K562 (cell line): ENCODE data around the gene DCP2. TPM values are rescaled to one million over a fixed set of nuclear protein-coding genes. Genes with fewer than 3 reads are reported as not detected.

Experiments used
- ATAC-seq: fragments of 200-7000 bp; cut with Tn5 transposase; 3 replicates; pipeline ENCODE4 v1.9.1; 2020; ENCODE audit warnings: moderate library complexity
- BruUV-seq: library from RNA; stranded (reverse); fragments of 400-500 nt; replicated peaks from 2 replicates; lab custom pipeline; 2021; lab: Mats Ljungman, UMichigan
- CTCF ChIA-PET: fragments of 300-600 bp; formaldehyde crosslinking; extraction: SDS; loops from one replicate; lab custom pipeline; 2021; ENCODE audit warnings: low intra/inter-chr PET ratio; lab: Yijun Ruan, JAX
- POLR2A ChIA-PET: fragments of 300-600, 350-650 bp; sonication (Branson Sonifier 250); formaldehyde crosslinking; extraction: SDS; loops from one replicate; lab custom pipeline; 2021; ENCODE audit warnings: antibody characterized with exemption, inconsistent platforms; lab: Yijun Ruan, JAX
- DNase-seq, 4 experiments: peaks; one replicate each; pipeline versions ENCODE4 v3.0.0 to v3.0.0-alpha.2; 2011 to 2018; ENCODE audit warnings: low spot score in 3 of 4, mixed read lengths in 3 of 4; ENCODE audit errors: extremely low read depth in 1 of 4
- FAIRE-seq: peaks from 2 replicates; lab custom pipeline; 2011; peaks lifted over from hg19 to GRCh38; lab: Jason Lieb, UNC
- H2AFZ ChIP-seq: 2 replicates; pipeline ENCODE4 v1.6.0; 2011; ENCODE audit warnings: low read depth, low read length, control low read depth, inconsistent platforms
- H3K27ac ChIP-seq: fragments of 200-600 bp; 3 replicates; pipeline ENCODE4 v1.8.0; 2011; ENCODE audit warnings: low read depth, mild to moderate bottlenecking, control low read depth, inconsistent platforms, low read length, moderate library complexity, mixed read lengths; ENCODE audit errors: extremely low read depth
- H3K27me3 ChIP-seq, 2 experiments: fragments of 300-600 bp in 1 of 2; 2 replicates in 1 of 2; 3 replicates in 1 of 2; pipeline versions ENCODE4 v1.6.0 to v1.8.0; 2011; ENCODE audit warnings: inconsistent platforms in 2 of 2, low read length in 2 of 2, mild to moderate bottlenecking in 1 of 2, mixed read lengths in 1 of 2, moderate library complexity in 1 of 2; ENCODE audit not compliant: control insufficient read depth in 2 of 2, insufficient read depth in 2 of 2
- H3K36me3 ChIP-seq: fragments of 300-600 bp; 3 replicates; pipeline ENCODE4 v1.8.0; 2011; ENCODE audit warnings: mild to moderate bottlenecking, low read length, inconsistent platforms; ENCODE audit not compliant: control insufficient read depth, insufficient read depth
- H3K4me1 ChIP-seq, 2 experiments: fragments of 200-600 bp in 1 of 2; replicated peaks in 1 of 2; 2 replicates in 1 of 2; 3 replicates in 1 of 2; pipeline versions ENCODE4 v1.5.1 to v1.8.0; 2011; ENCODE audit warnings: inconsistent platforms in 2 of 2, low read length in 2 of 2, mild to moderate bottlenecking in 1 of 2, mixed read lengths in 1 of 2, moderate library complexity in 1 of 2; ENCODE audit not compliant: control insufficient read depth in 2 of 2, insufficient read depth in 2 of 2
- H3K4me2 ChIP-seq: 2 replicates; pipeline ENCODE4 v1.6.1; 2011; ENCODE audit warnings: low read length, control low read depth, inconsistent platforms, mixed read lengths; ENCODE audit not compliant: insufficient read depth
- H3K4me3 ChIP-seq: fragments of 200-600 bp; sonication (generic), shearing (Covaris generic); 2 replicates; pipeline ENCODE4 v1.5.1; 2016; ENCODE audit warnings: control low read depth, inconsistent platforms
- H3K79me2 ChIP-seq: fragments of 200-600 bp; 3 replicates; pipeline ENCODE4 v1.8.0; 2011; ENCODE audit warnings: low read length, inconsistent platforms; ENCODE audit not compliant: control insufficient read depth, insufficient read depth
- H3K9ac ChIP-seq, 2 experiments: 2 replicates each; pipeline versions ENCODE4 v1.6.0 to v1.6.1; 2011; ENCODE audit warnings: low read depth in 2 of 2, low read length in 2 of 2, control low read depth in 1 of 2, inconsistent platforms in 1 of 2, mild to moderate bottlenecking in 1 of 2, mixed read lengths in 1 of 2; ENCODE audit not compliant: insufficient read depth in 1 of 2
- H3K9me1 ChIP-seq: one replicate; pipeline ENCODE4 v1.6.0; 2011; ENCODE audit warnings: inconsistent platforms, mild to moderate bottlenecking, low read length, moderate library complexity; ENCODE audit not compliant: control insufficient read depth, insufficient read depth
- H3K9me3 ChIP-seq: replicated peaks from 2 replicates; pipeline ENCODE4 v1.5.1; 2011; ENCODE audit warnings: low read depth, low read length, inconsistent platforms; ENCODE audit not compliant: control insufficient read depth, insufficient read depth
- H4K20me1 ChIP-seq: replicated peaks from 2 replicates; pipeline ENCODE4 v1.6.1; 2011; ENCODE audit warnings: low read length, inconsistent platforms, mixed read lengths; ENCODE audit not compliant: control insufficient read depth, insufficient read depth
- C11orf30 ChIP-seq: fragments of 450-650 bp; IDR thresholded peaks from 2 replicates; pipeline ENCODE4 v1.6.1; 2016; ENCODE audit warnings: low read depth, mild to moderate bottlenecking
- ELF2 ChIP-seq: fragments of 250-450 bp; sonication (Bioruptor Pico); IDR thresholded peaks from 2 replicates; pipeline ENCODE4 v1.5.0; 2021; ENCODE audit warnings: mild to moderate bottlenecking
- FOXK2 ChIP-seq, 2 experiments: fragments of 450-650 bp; IDR thresholded peaks in 1 of 2; conservative IDR thresholded peaks in 1 of 2; 2 replicates each; pipeline ENCODE4 v1.6.1; 2016; ENCODE audit warnings: low read depth in 2 of 2, mild to moderate bottlenecking in 1 of 2
- MAFG ChIP-seq: fragments of 450-650 bp; conservative IDR thresholded peaks from 2 replicates; pipeline ENCODE4 v1.6.1; 2016; ENCODE audit warnings: missing genetic modification characterization, missing compliant biosample characterization
- MBD1 ChIP-seq: fragments of 250-450 bp; sonication (Bioruptor Pico); IDR thresholded peaks from 2 replicates; pipeline ENCODE4 v1.8.0; 2022; ENCODE audit warnings: inconsistent platforms
- MCM3 ChIP-seq: fragments of 450-650 bp; IDR thresholded peaks from 2 replicates; pipeline ENCODE4 v1.6.1; 2016
- MEF2D ChIP-seq: conservative IDR thresholded peaks from 2 replicates; pipeline ENCODE4 v1.6.1; 2016; ENCODE audit warnings: low read depth, missing genetic modification characterization, missing compliant biosample characterization
- NFE2 ChIP-seq: IDR thresholded peaks from 2 replicates; pipeline ENCODE4 v1.6.1; 2014; ENCODE audit warnings: antibody characterized with exemption, low read depth
- NFE2L1 ChIP-seq: fragments of 450-650 bp; IDR thresholded peaks from 2 replicates; pipeline ENCODE4 v1.6.1; 2016; ENCODE audit warnings: missing genetic modification characterization, low read depth, mild to moderate bottlenecking, missing compliant biosample characterization, moderate library complexity, borderline replicate concordance
- POLR2G ChIP-seq: fragments of 200-400 bp; formaldehyde crosslinking; IDR thresholded peaks from 2 replicates; pipeline ENCODE4 v1.6.1; 2017; ENCODE audit warnings: low read depth, mild to moderate bottlenecking, antibody characterized with exemption, low read length, moderate library complexity
- RCOR1 ChIP-seq, 2 experiments: IDR thresholded peaks; 2 replicates each; pipeline ENCODE4 v1.6.1; 2012; ENCODE audit warnings: low read depth in 2 of 2, low read length in 2 of 2, borderline replicate concordance in 1 of 2, improper control_type of control experiment in 1 of 2
- RERE ChIP-seq: sonication (generic); formaldehyde crosslinking; IDR thresholded peaks from 2 replicates; pipeline ENCODE4 v1.8.0; 2023; ENCODE audit warnings: missing genetic modification reagents, mild to moderate bottlenecking, borderline replicate concordance
- TBP ChIP-seq: optimal IDR thresholded peaks from 2 replicates; pipeline ENCODE3; 2011; ENCODE audit warnings: low read depth, low read length, improper control_type of control experiment
- YBX1 ChIP-seq: fragments of 450-650 bp; IDR thresholded peaks from 2 replicates; pipeline ENCODE4 v1.7.1; 2016; ENCODE audit warnings: mild to moderate bottlenecking
- ZBTB7A ChIP-seq: IDR thresholded peaks from 2 replicates; pipeline ENCODE4 v1.6.1; 2011; ENCODE audit warnings: low read depth, mild to moderate bottlenecking, low read length, moderate library complexity, borderline replicate concordance; ENCODE audit not compliant: control insufficient read depth
- WGBS: fragments of 100-300 bp; shearing (Covaris generic); methylation state at CpG from one replicate; pipeline ENCODE4 v1.1.6; 2016; ENCODE audit warnings: low coverage, mixed read lengths; ENCODE audit not compliant: insufficient coverage; ENCODE audit errors: missing lambda C conversion rate; 5-methylcytosine and 5-hydroxymethylcytosine counted together
- in situ Hi-C: fragments of 300-500 bp; cut with MboI; formaldehyde crosslinking; loops from 4 replicates; pipeline ENCODE4 v1.15.0; 2018; ENCODE audit warnings: inconsistent platforms, mixed read lengths
- intact Hi-C: fragments of 100-400 bp; cut with micrococcal nuclease; formaldehyde crosslinking; loops from 2 replicates; pipeline ENCODE4 v1.14.2; 2022
- polyA plus RNA-seq, 8 experiments: library from polyadenylated mRNA; depleted of rRNA in 4 of 8; stranded (reverse) in 5 of 8; unstranded in 3 of 8; fragments of >200 nt; fragmentation: Nextera tagmentation in 2 of 8; fragmentation: Illumina TruSeq in 1 of 8; extraction: Ambion mirVana in 2 of 8; extraction: Trizol in 1 of 8; gene quantifications; 2 replicates each; pipeline versions ENCODE4 v1.2.1 to v1.2.3, GENCODE V29; 2011 to 2014; ENCODE audit warnings: inconsistent platforms in 1 of 8, missing spikeins in 1 of 8
- total RNA-seq, 7 experiments: library from RNA; depleted of rRNA in 6 of 7; stranded (reverse); fragments of >200 nt in 6 of 7; fragmentation: Illumina TruSeq in 2 of 7; extraction: Trizol in 2 of 7; gene quantifications; 2 replicates each; pipeline versions ENCODE4 v1.2.1 to v1.2.3, GENCODE V29; 2011 to 2021; ENCODE audit warnings: low replicate concordance in 1 of 7

The DCP2 gene
- total and polyA plus RNA-seq, 9 of the 15 experiments (the other 6 are each of a cell fraction or from before 2014, with no cell fraction given) = 25.9 to 109 (median 46.7) TPM

- Histone ChIP-seq H3K9ac (peak overlapping the region in 1 of 2 experiments; percentile 75; a peak in 1 of 4 replicates), H3K9me3 (no peaks in the 10 kb centered on the region), H3K79me2 (no peaks in the 10 kb centered on the region), H3K4me3 (no peak overlapping the region), H3K9me1 (no peaks in the 10 kb centered on the region), H4K20me1 (no peaks in the 10 kb centered on the region), H3K4me2 (no peak overlapping the region), H3K27ac (no peak overlapping the region), H3K27me3 (no peaks in the 10 kb centered on the region), H3K36me3 (no peaks in the 10 kb centered on the region), H2AFZ (peak overlapping the region; percentile 47), H3K4me1 (peaks cover 31 to 40% of the 10 kb centered on the region in 2 experiments; a peak in 4 of 5 replicates)
- POLR2A ChIA-PET = interaction anchor here (0.7 to 2.0 kb wide), 4 partner anchors 12 to 32 kb away, joined by 4 to 5 read pairs (median 4); no protein-coding TSS in a partner anchor
- WGBS = 23% methylated on average over 9 of the region's 9 CpGs
- FAIRE-seq (peak; percentile 67), DNase-seq (peak in 2 of 4 experiments; percentile 32 to 54), ATAC-seq (0 out of 3 replicates have a peak, but pooled peaks have one; percentile 10)
- in situ Hi-C loops (no loop called here), intact Hi-C loops (no loop called here)
- CTCF ChIA-PET = no interaction called here
- BruUV-seq = no TSS peak
- TF ChIP-seq C11orf30 = peak; percentile 100
- no peak for TF ChIP-seq RERE (CRISPR knock-in tag)
- TF ChIP-seq ZBTB7A = no peak
- no peak for TF ChIP-seq MCM3
- no peak for TF ChIP-seq MBD1 (CRISPR knock-in tag)
- TF ChIP-seq MAFG = peak; percentile 99
- peak; percentile 72 for TF ChIP-seq NFE2
- no peak for TF ChIP-seq TBP
- 0 out of 4 replicates have a peak, but pooled peaks of 1 of the 2 experiments have one; percentile 14 for TF ChIP-seq FOXK2 (conservative IDR thresholded peaks at IDR 0.05 in 1 of 2, IDR thresholded peaks at IDR 0.05 in 1 of 2; ENCODE audit: low read depth in 2 of 2)
- 0 out of 4 replicates have a peak, but pooled peaks of 1 of the 2 experiments have one; percentile 29 for TF ChIP-seq RCOR1 (IDR thresholded peaks at IDR 0.05; ENCODE audit: borderline replicate concordance in 1 of 2, low read depth in 2 of 2, low read length in 2 of 2)
- no peak for TF ChIP-seq MEF2D (tag)
- TF ChIP-seq NFE2L1 (tag) = no peak
- TF ChIP-seq POLR2G = no peak
- no peak for TF ChIP-seq ELF2 (CRISPR knock-in tag)
- no peak for TF ChIP-seq YBX1
Measured at GRCh38 chr5:113050721-113051382, 74.3 kb downstream of the DCP2 start.
